Measurements from ENCODE around the gene GMPR.

Gene GMPR

GRCh38 chr6:16333580-16333979 is 95.2 kb downstream of the GMPR start:
- DNase-seq, result no peak

- no peak for DNase-seq
These were observed 96.3 kb downstream of the GMPR start for GRCh38 chr6:16334671-16335070.

GRCh38 chr6:16335176-16335575 is 96.8 kb downstream of the GMPR start:
- DNase-seq, result no peak

GRCh38 chr6:16336056-16336818 is 97.8 kb downstream of the GMPR start:
- DNase-seq, result no peak

- no peak for DNase-seq
These were observed 98.5 kb downstream of the GMPR start for GRCh38 chr6:16336911-16337294.

GRCh38 chr6:16337295-16337975 is 99.0 kb downstream of the GMPR start:
- no peak for DNase-seq

- no peak for DNase-seq
These were observed 100.3 kb downstream of the GMPR start for GRCh38 chr6:16338577-16339264.

- no peak for DNase-seq
These were observed 100.8 kb downstream of the GMPR start for GRCh38 chr6:16339265-16339587.

- no peak for DNase-seq
These were observed 105.2 kb downstream of the GMPR start for GRCh38 chr6:16343593-16343992.

GRCh38 chr6:16344756-16345155 is 106.4 kb downstream of the GMPR start:
- DNase-seq, result no peak
